Measurements from ENCODE around the gene ANKRD23. TPM values are rescaled to one million over a fixed set of nuclear protein-coding genes. Genes with fewer than 3 reads are reported as not detected.

The ANKRD23 gene
- total RNA-seq, 1 donor from 2014 or later = 12.5 TPM

- no peak for TF ChIP-seq CTCF (IDR thresholded peaks at IDR 0.05; ENCODE audit: unreplicated experiment)
- DNase-seq (ENCODE audit: low spot score in 2 of 2, unreplicated experiment in 2 of 2) = no peak
- Mint-ChIP-seq H3K4me3 (peak overlapping the region; percentile 90), H3K27ac (peak overlapping the region; percentile 96), H3K9me3 (no peaks in the 10 kb centered on the region), H3K4me1 (peaks cover 28% of the 10 kb centered on the region), H3K36me3 (peaks cover 12% of the 10 kb centered on the region), H3K27me3 (ENCODE audit: low read depth) (no peaks in the 10 kb centered on the region)
These were observed 23.4 kb upstream of the ANKRD23 start for GRCh38 chr2:96866986-96867755.

GRCh38 chr2:96866586-96866985 lies 22.8 kb upstream of the ANKRD23 start:
- Mint-ChIP-seq H3K27ac (peak overlapping the region; percentile 81), H3K36me3 (peaks cover 16% of the 10 kb centered on the region), H3K4me3 (peak overlapping the region; percentile 90), H3K4me1 (peaks cover 26% of the 10 kb centered on the region), H3K27me3 (ENCODE audit: low read depth) (no peaks in the 10 kb centered on the region), H3K9me3 (no peaks in the 10 kb centered on the region)
- no peak for DNase-seq (ENCODE audit: low spot score in 2 of 2, unreplicated experiment in 2 of 2)
- TF ChIP-seq CTCF (IDR thresholded peaks at IDR 0.05; ENCODE audit: unreplicated experiment) = no peak

- Mint-ChIP-seq H3K27me3 (ENCODE audit: low read depth) (no peaks in the 10 kb centered on the region), H3K4me3 (peak overlapping the region; percentile 30), H3K9me3 (no peaks in the 10 kb centered on the region), H3K4me1 (peaks cover 23% of the 10 kb centered on the region), H3K36me3 (peaks cover 16% of the 10 kb centered on the region), H3K27ac (no peak overlapping the region)
- TF ChIP-seq CTCF (IDR thresholded peaks at IDR 0.05; ENCODE audit: unreplicated experiment) = no peak
- no peak for DNase-seq (ENCODE audit: low spot score in 2 of 2, unreplicated experiment in 2 of 2)
These were observed 22.3 kb upstream of the ANKRD23 start for GRCh38 chr2:96866149-96866548.

- TF ChIP-seq CTCF (IDR thresholded peaks at IDR 0.05; ENCODE audit: unreplicated experiment) = no peak
- no peak for DNase-seq (ENCODE audit: low spot score in 2 of 2, unreplicated experiment in 2 of 2)
- no peaks in the 10 kb centered on the region for H3K9me3 Mint-ChIP-seq
- H3K27ac Mint-ChIP-seq = peak overlapping the region; percentile 45
- peak overlapping the region; percentile 30 for H3K4me3 Mint-ChIP-seq
- H3K4me1 Mint-ChIP-seq = peaks cover 18% of the 10 kb centered on the region
- H3K27me3 Mint-ChIP-seq (ENCODE audit: low read depth) = no peaks in the 10 kb centered on the region
- peaks cover 16% of the 10 kb centered on the region for H3K36me3 Mint-ChIP-seq
These were observed 21.8 kb upstream of the ANKRD23 start for GRCh38 chr2:96865654-96866053.

- no peaks in the 10 kb centered on the region for H3K9me3 Mint-ChIP-seq
- no peaks in the 10 kb centered on the region for H3K27me3 Mint-ChIP-seq (ENCODE audit: low read depth)
- peaks cover 21% of the 10 kb centered on the region for H3K4me1 Mint-ChIP-seq
- no peak overlapping the region for H3K27ac Mint-ChIP-seq
- H3K4me3 Mint-ChIP-seq = no peak overlapping the region
- H3K36me3 Mint-ChIP-seq = peaks cover 19% of the 10 kb centered on the region
- no peak for DNase-seq (ENCODE audit: low spot score in 2 of 2, unreplicated experiment in 2 of 2)
- no peak for TF ChIP-seq CTCF (IDR thresholded peaks at IDR 0.05; ENCODE audit: unreplicated experiment)
These were observed 20.7 kb upstream of the ANKRD23 start for GRCh38 chr2:96864343-96865091.

Measured in mesothelial cell of epicardium (in vitro differentiated cells).